Neural cell (in vitro differentiated cells): ENCODE results near the gene CCDC12.

Source experiments
- POLR2AphosphoS5 ChIP-seq: IDR thresholded peaks from 2 replicates; pipeline ENCODE4 v1.6.1; 2012
- SMC3 ChIP-seq: fragments of 450-650 bp; conservative IDR thresholded peaks from 2 replicates; pipeline ENCODE4 v1.6.1; 2014; ENCODE audit warnings: antibody characterized with exemption, mild to moderate bottlenecking, moderate library complexity; ENCODE audit not compliant: poor library complexity
- TF ChIP-seq, protein P1 (sequence below): fragments of 450-650 bp; IDR thresholded peaks from 2 replicates; pipeline ENCODE4 v1.5.1; 2014; ENCODE audit warnings: antibody characterized with exemption, mild to moderate bottlenecking, moderate library complexity; ENCODE audit not compliant: poor library complexity, severe bottlenecking

DNA sequence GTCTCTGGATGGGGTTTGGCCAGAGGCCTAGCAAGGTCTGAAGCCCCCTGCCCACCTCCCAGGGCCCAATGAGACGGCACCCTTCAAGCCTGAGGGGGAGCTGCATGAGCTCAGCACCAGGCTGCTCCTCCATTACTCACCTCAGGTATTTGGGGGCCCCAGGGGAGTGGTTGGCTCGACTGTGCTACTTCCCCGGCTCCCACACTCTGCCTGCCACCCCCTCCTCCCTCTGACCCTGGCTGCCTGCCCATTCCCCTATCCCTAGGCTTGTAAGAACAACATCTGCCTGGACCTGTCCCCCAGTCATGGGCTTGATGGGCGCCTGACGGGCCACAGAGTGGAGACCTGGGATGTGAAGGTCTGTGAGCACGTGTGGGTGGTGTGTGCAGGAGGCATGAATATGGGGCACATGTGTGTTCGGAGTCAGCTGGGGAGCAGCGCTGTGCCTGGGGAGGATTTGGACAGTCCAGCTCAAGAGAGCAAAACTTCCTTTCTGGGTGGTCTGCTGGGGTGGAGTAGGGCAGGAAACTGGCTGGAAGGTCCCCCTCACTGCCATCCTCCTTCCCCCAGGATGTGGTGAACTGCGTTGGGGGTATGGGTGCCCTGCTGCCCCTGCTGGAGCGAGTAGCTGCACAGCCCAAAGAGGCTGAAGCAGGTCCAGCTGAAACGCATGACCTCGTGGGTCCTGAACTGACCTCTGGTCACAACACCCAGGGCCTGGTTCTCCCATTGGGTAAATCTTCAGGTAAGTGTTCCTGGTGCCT, 20.3 kb upstream of the CCDC12 start:
- TF ChIP-seq, protein P1, sequence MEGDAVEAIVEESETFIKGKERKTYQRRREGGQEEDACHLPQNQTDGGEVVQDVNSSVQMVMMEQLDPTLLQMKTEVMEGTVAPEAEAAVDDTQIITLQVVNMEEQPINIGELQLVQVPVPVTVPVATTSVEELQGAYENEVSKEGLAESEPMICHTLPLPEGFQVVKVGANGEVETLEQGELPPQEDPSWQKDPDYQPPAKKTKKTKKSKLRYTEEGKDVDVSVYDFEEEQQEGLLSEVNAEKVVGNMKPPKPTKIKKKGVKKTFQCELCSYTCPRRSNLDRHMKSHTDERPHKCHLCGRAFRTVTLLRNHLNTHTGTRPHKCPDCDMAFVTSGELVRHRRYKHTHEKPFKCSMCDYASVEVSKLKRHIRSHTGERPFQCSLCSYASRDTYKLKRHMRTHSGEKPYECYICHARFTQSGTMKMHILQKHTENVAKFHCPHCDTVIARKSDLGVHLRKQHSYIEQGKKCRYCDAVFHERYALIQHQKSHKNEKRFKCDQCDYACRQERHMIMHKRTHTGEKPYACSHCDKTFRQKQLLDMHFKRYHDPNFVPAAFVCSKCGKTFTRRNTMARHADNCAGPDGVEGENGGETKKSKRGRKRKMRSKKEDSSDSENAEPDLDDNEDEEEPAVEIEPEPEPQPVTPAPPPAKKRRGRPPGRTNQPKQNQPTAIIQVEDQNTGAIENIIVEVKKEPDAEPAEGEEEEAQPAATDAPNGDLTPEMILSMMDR: no peak
- no peak for TF ChIP-seq POLR2AphosphoS5
- TF ChIP-seq SMC3: no peak
